K562 (cell line): ENCODE data around the gene TEFM. TPM values are rescaled to one million over a fixed set of nuclear protein-coding genes. Genes with fewer than 3 reads are reported as not detected.
"Not testable (repeated sequence)": the region's sequence is repeated elsewhere in the genome, so short reads cannot be mapped to it uniquely, and the experiment has no call there.

Experiments
- ATAC-seq: fragments of 200-7000 bp; cut with Tn5 transposase; 3 replicates; pipeline ENCODE4 v1.9.1; 2020; ENCODE audit warnings: moderate library complexity
- BruUV-seq: library from RNA; stranded (reverse); fragments of 400-500 nt; replicated peaks from 2 replicates; lab custom pipeline; 2021; lab: Mats Ljungman, UMichigan
- CTCF ChIA-PET: fragments of 300-600 bp; formaldehyde crosslinking; extraction: SDS; loops from one replicate; lab custom pipeline; 2021; ENCODE audit warnings: low intra/inter-chr PET ratio; lab: Yijun Ruan, JAX
- POLR2A ChIA-PET: fragments of 300-600, 350-650 bp; sonication (Branson Sonifier 250); formaldehyde crosslinking; extraction: SDS; loops from one replicate; lab custom pipeline; 2021; ENCODE audit warnings: antibody characterized with exemption, inconsistent platforms; lab: Yijun Ruan, JAX
- DNase-seq, 4 experiments: peaks; one replicate each; pipeline versions ENCODE4 v3.0.0 to v3.0.0-alpha.2; 2011 to 2018; ENCODE audit warnings: low spot score in 3 of 4, mixed read lengths in 3 of 4; ENCODE audit errors: extremely low read depth in 1 of 4
- FAIRE-seq: peaks from 2 replicates; lab custom pipeline; 2011; peaks lifted over from hg19 to GRCh38; lab: Jason Lieb, UNC
- H2AFZ ChIP-seq: 2 replicates; pipeline ENCODE4 v1.6.0; 2011; ENCODE audit warnings: low read depth, low read length, control low read depth, inconsistent platforms
- H3K27ac ChIP-seq: fragments of 200-600 bp; 3 replicates; pipeline ENCODE4 v1.8.0; 2011; ENCODE audit warnings: low read depth, mild to moderate bottlenecking, control low read depth, inconsistent platforms, low read length, moderate library complexity, mixed read lengths; ENCODE audit errors: extremely low read depth
- H3K27me3 ChIP-seq, 2 experiments: fragments of 300-600 bp in 1 of 2; 2 replicates in 1 of 2; 3 replicates in 1 of 2; pipeline versions ENCODE4 v1.6.0 to v1.8.0; 2011; ENCODE audit warnings: inconsistent platforms in 2 of 2, low read length in 2 of 2, mild to moderate bottlenecking in 1 of 2, mixed read lengths in 1 of 2, moderate library complexity in 1 of 2; ENCODE audit not compliant: control insufficient read depth in 2 of 2, insufficient read depth in 2 of 2
- H3K36me3 ChIP-seq: fragments of 300-600 bp; 3 replicates; pipeline ENCODE4 v1.8.0; 2011; ENCODE audit warnings: mild to moderate bottlenecking, low read length, inconsistent platforms; ENCODE audit not compliant: control insufficient read depth, insufficient read depth
- H3K4me1 ChIP-seq, 2 experiments: fragments of 200-600 bp in 1 of 2; replicated peaks in 1 of 2; 2 replicates in 1 of 2; 3 replicates in 1 of 2; pipeline versions ENCODE4 v1.5.1 to v1.8.0; 2011; ENCODE audit warnings: inconsistent platforms in 2 of 2, low read length in 2 of 2, mild to moderate bottlenecking in 1 of 2, mixed read lengths in 1 of 2, moderate library complexity in 1 of 2; ENCODE audit not compliant: control insufficient read depth in 2 of 2, insufficient read depth in 2 of 2
- H3K4me2 ChIP-seq: 2 replicates; pipeline ENCODE4 v1.6.1; 2011; ENCODE audit warnings: low read length, control low read depth, inconsistent platforms, mixed read lengths; ENCODE audit not compliant: insufficient read depth
- H3K4me3 ChIP-seq: fragments of 200-600 bp; sonication (generic), shearing (Covaris generic); 2 replicates; pipeline ENCODE4 v1.5.1; 2016; ENCODE audit warnings: control low read depth, inconsistent platforms
- H3K79me2 ChIP-seq: fragments of 200-600 bp; 3 replicates; pipeline ENCODE4 v1.8.0; 2011; ENCODE audit warnings: low read length, inconsistent platforms; ENCODE audit not compliant: control insufficient read depth, insufficient read depth
- H3K9ac ChIP-seq, 2 experiments: 2 replicates each; pipeline versions ENCODE4 v1.6.0 to v1.6.1; 2011; ENCODE audit warnings: low read depth in 2 of 2, low read length in 2 of 2, control low read depth in 1 of 2, inconsistent platforms in 1 of 2, mild to moderate bottlenecking in 1 of 2, mixed read lengths in 1 of 2; ENCODE audit not compliant: insufficient read depth in 1 of 2
- H3K9me1 ChIP-seq: one replicate; pipeline ENCODE4 v1.6.0; 2011; ENCODE audit warnings: inconsistent platforms, mild to moderate bottlenecking, low read length, moderate library complexity; ENCODE audit not compliant: control insufficient read depth, insufficient read depth
- H3K9me3 ChIP-seq: replicated peaks from 2 replicates; pipeline ENCODE4 v1.5.1; 2011; ENCODE audit warnings: low read depth, low read length, inconsistent platforms; ENCODE audit not compliant: control insufficient read depth, insufficient read depth
- H4K20me1 ChIP-seq: replicated peaks from 2 replicates; pipeline ENCODE4 v1.6.1; 2011; ENCODE audit warnings: low read length, inconsistent platforms, mixed read lengths; ENCODE audit not compliant: control insufficient read depth, insufficient read depth
- ARID1B ChIP-seq: fragments of 450-650 bp; IDR thresholded peaks from 2 replicates; pipeline ENCODE4 v1.6.1; 2016; ENCODE audit warnings: antibody characterized with exemption, mild to moderate bottlenecking, inconsistent platforms
- ELF4 ChIP-seq: fragments of 450-650 bp; formaldehyde crosslinking; IDR thresholded peaks from 2 replicates; pipeline ENCODE4 v1.4.0; 2022; ENCODE audit warnings: missing genetic modification characterization
- KLF13 ChIP-seq: fragments of 450-650 bp; IDR thresholded peaks from 2 replicates; pipeline ENCODE4 v1.6.1; 2016; ENCODE audit warnings: missing genetic modification characterization, low read depth, mild to moderate bottlenecking, missing compliant biosample characterization, moderate library complexity, borderline replicate concordance
- KLF6 ChIP-seq: fragments of 250-450 bp; sonication (Bioruptor Pico); IDR thresholded peaks from 2 replicates; pipeline ENCODE4 v1.4.0; 2020; ENCODE audit warnings: mild to moderate bottlenecking, moderate library complexity, borderline replicate concordance
- NFATC3 ChIP-seq: fragments of 450-650 bp; IDR thresholded peaks from 2 replicates; pipeline ENCODE4 v1.6.1; 2017; ENCODE audit warnings: mild to moderate bottlenecking
- SAP30 ChIP-seq: fragments of 200-600 bp; sonication (generic); IDR thresholded peaks from 2 replicates; pipeline ENCODE4 v1.6.1; 2012; ENCODE audit warnings: borderline replicate concordance, low read depth, mild to moderate bottlenecking, moderate library complexity, low read length, control low read depth, inconsistent platforms; ENCODE audit not compliant: insufficient read depth, poor library complexity, severe bottlenecking
- WGBS: fragments of 100-300 bp; shearing (Covaris generic); methylation state at CpG from one replicate; pipeline ENCODE4 v1.1.6; 2016; ENCODE audit warnings: low coverage, mixed read lengths; ENCODE audit not compliant: insufficient coverage; ENCODE audit errors: missing lambda C conversion rate; 5-methylcytosine and 5-hydroxymethylcytosine counted together
- in situ Hi-C: fragments of 300-500 bp; cut with MboI; formaldehyde crosslinking; loops from 4 replicates; pipeline ENCODE4 v1.15.0; 2018; ENCODE audit warnings: inconsistent platforms, mixed read lengths
- intact Hi-C: fragments of 100-400 bp; cut with micrococcal nuclease; formaldehyde crosslinking; loops from 2 replicates; pipeline ENCODE4 v1.14.2; 2022
- polyA plus RNA-seq, 8 experiments: library from polyadenylated mRNA; depleted of rRNA in 4 of 8; stranded (reverse) in 5 of 8; unstranded in 3 of 8; fragments of >200 nt; fragmentation: Nextera tagmentation in 2 of 8; fragmentation: Illumina TruSeq in 1 of 8; extraction: Ambion mirVana in 2 of 8; extraction: Trizol in 1 of 8; gene quantifications; 2 replicates each; pipeline versions ENCODE4 v1.2.1 to v1.2.3, GENCODE V29; 2011 to 2014; ENCODE audit warnings: inconsistent platforms in 1 of 8, missing spikeins in 1 of 8
- total RNA-seq, 7 experiments: library from RNA; depleted of rRNA in 6 of 7; stranded (reverse); fragments of >200 nt in 6 of 7; fragmentation: Illumina TruSeq in 2 of 7; extraction: Trizol in 2 of 7; gene quantifications; 2 replicates each; pipeline versions ENCODE4 v1.2.1 to v1.2.3, GENCODE V29; 2011 to 2021; ENCODE audit warnings: low replicate concordance in 1 of 7

The TEFM gene
- total and polyA plus RNA-seq, 9 of the 15 experiments (the other 6 are each of a cell fraction or from before 2014, with no cell fraction given), result 12.5 to 60.3 (median 23.3) TPM

DNA sequence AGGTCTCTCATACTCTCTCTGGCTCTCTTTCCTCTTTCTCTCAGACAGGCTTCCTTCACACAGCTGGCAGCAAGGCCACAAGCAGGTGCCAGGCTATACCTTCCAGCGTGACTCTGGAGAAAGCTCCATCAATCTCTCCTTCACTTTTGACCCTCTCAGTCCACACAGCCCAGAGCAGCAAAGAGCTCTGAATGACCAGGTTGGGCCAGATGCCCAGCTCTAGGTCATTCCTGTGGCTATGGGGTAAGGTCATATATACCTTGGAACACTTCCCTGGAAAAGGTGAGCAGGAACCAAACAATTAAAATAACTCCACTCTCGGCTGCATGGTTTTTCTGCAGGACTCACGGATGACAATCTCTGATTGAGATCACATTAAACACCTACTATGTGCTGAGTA, 24.5 kb upstream of the TEFM start:
- H3K27me3 ChIP-seq, result peaks cover 20 to 37% of the 10 kb centered on the region in 2 experiments; a peak in 4 of 5 replicates
- no peaks in the 10 kb centered on the region for H3K36me3 ChIP-seq
- ChIA-PET POLR2A (interaction anchor here (0.8 kb wide), 1 partner anchor 292 kb away, joined by 3 read pairs; no protein-coding TSS in a partner anchor), CTCF (no interaction called here)
- no peak for FAIRE-seq
- intact Hi-C loops, result no loop called here
- no peaks in the 10 kb centered on the region for H3K79me2 ChIP-seq
- H3K9ac ChIP-seq, result no peak overlapping the region
- H3K4me2 ChIP-seq, result no peak overlapping the region
- H4K20me1 ChIP-seq, result no peaks in the 10 kb centered on the region
- no peaks in the 10 kb centered on the region for H3K9me1 ChIP-seq
- no peaks in the 10 kb centered on the region for H3K9me3 ChIP-seq
- DNase-seq, result no peak
- no peak for TF ChIP-seq SAP30
- TF ChIP-seq ELF4, result no peak
- no peak for TF ChIP-seq ARID1B
- no peak for TF ChIP-seq NFATC3
- TF ChIP-seq KLF6, result no peak
- no peak for TF ChIP-seq KLF13 (tag)
- no peak for ATAC-seq
- no peak overlapping the region for H3K4me3 ChIP-seq
- BruUV-seq, result no TSS peak
- 0% methylated on average over 3 of the region's 3 CpGs for WGBS
- no peak overlapping the region for H2AFZ ChIP-seq
- no peak overlapping the region for H3K27ac ChIP-seq
- H3K4me1 ChIP-seq, result no peaks in the 10 kb centered on the region
- in situ Hi-C loops, result no loop called here

DNA sequence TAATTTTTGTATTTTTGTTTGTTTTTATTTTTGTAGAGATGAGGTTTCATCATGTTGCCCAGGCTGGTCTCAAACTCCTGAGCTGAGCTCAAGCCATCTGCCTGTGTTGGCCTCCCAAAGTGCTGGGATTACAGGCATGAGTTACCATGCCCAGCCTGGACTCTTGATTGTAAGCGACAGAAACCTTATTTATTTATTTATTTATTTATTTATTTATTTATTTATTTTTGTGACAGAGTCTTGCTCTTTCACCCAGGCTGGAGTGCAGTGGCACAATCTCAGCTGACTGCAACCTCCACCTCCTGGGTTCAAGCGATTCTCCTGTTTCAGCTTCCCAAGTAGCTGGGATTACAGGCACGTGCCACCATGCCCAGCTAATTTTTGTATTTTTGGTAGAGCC, 23.8 kb upstream of the TEFM start:
- intact Hi-C loops, H3K4me2 ChIP-seq, H3K79me2 ChIP-seq, H3K27ac ChIP-seq, H3K36me3 ChIP-seq, H3K9me1 ChIP-seq, ATAC-seq, in situ Hi-C loops, H3K9ac ChIP-seq, H4K20me1 ChIP-seq, DNase-seq, BruUV-seq, H3K4me1 ChIP-seq, H3K4me3 ChIP-seq, FAIRE-seq, CTCF ChIA-PET, H3K9me3 ChIP-seq, H2AFZ ChIP-seq: not testable (repeated sequence)
- WGBS, result 0% methylated on average over 3 of the region's 3 CpGs
- POLR2A ChIA-PET, result interaction anchor here (0.6 kb wide), 1 partner anchor 961 kb away, joined by 3 read pairs; no protein-coding TSS in a partner anchor
- H3K27me3 ChIP-seq, result peaks cover 20 to 35% of the 10 kb centered on the region in 2 experiments; a peak in 4 of 5 replicates
